Esophagus (tissue), 2 donors: Measurements from ENCODE around the gene MFNG. TPM values are rescaled to one million over a fixed set of nuclear protein-coding genes. Genes with fewer than 3 reads are reported as not detected.
A peak's percentile ranks its signal among the peaks of the same experiment; 100 is the strongest.

ENCODE experiments used
- H3K27ac ChIP-seq, 2 donors: one replicate each; pipeline ENCODE4 v1.5.1; 2013; ENCODE audit warnings: low read depth in 2 of 2, mild to moderate bottlenecking in 2 of 2, inconsistent platforms in 1 of 2, low read length in 1 of 2, moderate library complexity in 1 of 2
- H3K27me3 ChIP-seq, 2 donors: one replicate each; pipeline ENCODE4 v1.6.1; 2013; ENCODE audit warnings: low read length in 2 of 2, control low read depth in 1 of 2, mild to moderate bottlenecking in 1 of 2; ENCODE audit not compliant: insufficient read depth in 2 of 2, control insufficient read depth in 1 of 2
- H3K36me3 ChIP-seq, 2 donors: one replicate each; pipeline ENCODE4 v1.6.1; 2013; ENCODE audit warnings: low read length in 1 of 2; ENCODE audit not compliant: control insufficient read depth in 2 of 2, insufficient read depth in 2 of 2
- H3K4me1 ChIP-seq, 2 donors: one replicate each; pipeline ENCODE4 v1.6.1; 2013; ENCODE audit warnings: low read length in 1 of 2; ENCODE audit not compliant: control insufficient read depth in 2 of 2, insufficient read depth in 2 of 2
- H3K4me3 ChIP-seq, 2 donors: one replicate each; pipeline ENCODE4 v1.5.1; 2013; ENCODE audit warnings: low read length in 2 of 2, mild to moderate bottlenecking in 2 of 2, low read depth in 1 of 2, moderate library complexity in 1 of 2
- H3K9me3 ChIP-seq, 2 donors: one replicate each; pipeline ENCODE4 v1.6.1; 2013; ENCODE audit warnings: mild to moderate bottlenecking in 2 of 2, low read depth in 1 of 2, low read length in 1 of 2, moderate library complexity in 1 of 2; ENCODE audit not compliant: control insufficient read depth in 2 of 2, insufficient read depth in 1 of 2
- WGBS, 2 donors: extraction: QIAGEN DNeasy Blood & Tissue Kit; methylation state at CpG; one replicate each; pipeline ENCODE4 v1.1.7; 2013; 5-methylcytosine and 5-hydroxymethylcytosine counted together
- polyA plus RNA-seq, 2 donors: library from polyadenylated mRNA; stranded (reverse); fragments of 200-250 nt; gene quantifications; one replicate each; pipeline ENCODE4 v1.2.3, GENCODE V29; 2013
- donor health status: healthy with polysubstance abuse.
- donor health status: Bipolar disorder and iron deficiency.

MFNG gene
- polyA plus RNA-seq, 2 donors = 2.6 to 3.1 TPM

DNA sequence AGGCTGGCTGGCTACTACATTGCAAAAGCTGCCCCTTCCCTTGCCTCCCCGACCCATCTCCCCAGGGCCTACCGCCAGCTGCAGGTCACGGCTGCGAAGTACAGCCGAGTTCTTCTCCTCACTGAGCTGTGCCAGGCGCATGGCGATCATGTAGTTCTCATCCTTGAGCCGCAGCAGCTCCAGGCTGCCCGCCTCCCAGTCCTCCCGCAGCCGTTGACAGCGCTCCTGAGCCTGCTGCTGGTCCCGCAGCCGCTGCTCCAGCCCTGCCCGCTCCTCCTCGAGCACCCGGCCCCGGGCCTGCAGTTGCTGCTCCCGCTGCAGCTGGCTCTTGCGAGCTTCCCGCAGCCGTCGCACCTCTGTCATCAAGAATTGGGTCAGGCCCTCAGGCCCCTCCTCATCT lies 29.7 kb upstream of the MFNG start:
- Histone ChIP-seq H3K36me3 (peaks cover 0 to 18% of the 10 kb centered on the region in 2 donors), H3K27me3 (no peaks in the 10 kb centered on the region), H3K9me3 (no peaks in the 10 kb centered on the region), H3K4me3 (no peak overlapping the region), H3K27ac (no peak overlapping the region), H3K4me1 (peaks cover 2 to 24% of the 10 kb centered on the region in 2 donors)
- WGBS, 2 donors = 88 to 91% methylated on average over 23 of the region's 23 CpGs

- 59 to 69% methylated on average over 15 of the region's 15 CpGs for WGBS, 2 donors
- Histone ChIP-seq H3K4me3 (no peak overlapping the region), H3K27me3 (no peaks in the 10 kb centered on the region), H3K27ac (no peak overlapping the region), H3K4me1 (peaks cover 2 to 21% of the 10 kb centered on the region in 2 donors), H3K9me3 (no peaks in the 10 kb centered on the region), H3K36me3 (peaks cover 0 to 18% of the 10 kb centered on the region in 2 donors)
Measured at GRCh38 chr22:37514526-37515051, 28.4 kb upstream of the MFNG start.

GRCh38 chr22:37511395-37512104 lies 25.4 kb upstream of the MFNG start:
- H3K4me1 ChIP-seq = peaks cover 6 to 30% of the 10 kb centered on the region in 2 donors
- no peaks in the 10 kb centered on the region for H3K9me3 ChIP-seq
- peak overlapping the region in 1 of 2 donors; percentile 23 for H3K27ac ChIP-seq
- no peak overlapping the region for H3K4me3 ChIP-seq
- H3K36me3 ChIP-seq = peaks cover 0 to 22% of the 10 kb centered on the region in 2 donors
- 88 to 90% methylated on average over 6 of the region's 6 CpGs for WGBS, 2 donors
- H3K27me3 ChIP-seq = no peaks in the 10 kb centered on the region

GRCh38 chr22:37510091-37510490 lies 23.9 kb upstream of the MFNG start:
- H3K4me1 ChIP-seq = peaks cover 6 to 30% of the 10 kb centered on the region in 2 donors
- H3K36me3 ChIP-seq = peaks cover 0 to 21% of the 10 kb centered on the region in 2 donors
- peak overlapping the region in 1 of 2 donors; percentile 61 for H3K27ac ChIP-seq
- no peaks in the 10 kb centered on the region for H3K27me3 ChIP-seq
- 54 to 62% methylated on average over 10 of the region's 10 CpGs for WGBS, 2 donors
- no peak overlapping the region for H3K4me3 ChIP-seq
- H3K9me3 ChIP-seq = no peaks in the 10 kb centered on the region

DNA sequence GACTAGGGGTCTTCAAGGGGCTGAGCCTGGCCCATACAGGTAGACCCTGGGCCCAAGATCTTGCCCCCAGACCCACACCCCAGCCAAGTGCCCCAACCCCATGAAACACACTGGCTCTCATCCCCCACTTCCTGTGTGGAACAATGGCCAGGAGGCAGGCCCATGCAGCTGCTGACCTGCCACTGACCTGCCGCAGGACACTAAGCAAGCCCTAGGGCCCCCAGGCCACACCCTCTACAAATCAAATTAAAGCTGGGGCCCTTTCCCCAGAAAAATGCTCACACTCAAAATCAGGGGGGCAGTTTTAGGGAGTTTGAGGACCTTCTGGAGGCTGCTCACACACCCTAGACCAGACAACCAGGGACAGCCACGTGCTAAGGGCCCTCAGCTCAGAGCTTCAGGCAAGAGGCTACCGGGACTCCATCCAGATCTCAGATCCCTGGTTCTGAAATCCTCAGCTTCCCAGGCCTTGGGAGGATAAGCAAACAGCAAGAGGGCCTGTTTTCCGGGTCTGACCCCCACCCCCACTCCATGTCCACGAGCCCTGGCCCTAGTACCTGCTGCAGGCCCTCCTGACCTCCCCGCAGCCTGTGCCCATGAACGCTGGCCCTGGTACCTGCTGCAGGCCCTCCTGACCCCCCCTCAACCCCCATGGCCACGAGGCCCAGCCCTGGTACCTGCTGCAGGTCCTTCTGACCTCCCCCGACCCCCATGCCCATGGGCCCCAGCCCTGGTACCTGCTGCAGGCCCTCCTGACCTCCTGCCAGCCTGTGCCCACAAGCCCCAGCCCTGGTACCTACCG lies 23.1 kb upstream of the MFNG start:
- Histone ChIP-seq H3K4me3 (no peak overlapping the region), H3K27ac (peak overlapping the region; percentile 61 to 82), H3K36me3 (peaks cover 0 to 21% of the 10 kb centered on the region in 2 donors), H3K27me3 (no peaks in the 10 kb centered on the region), H3K9me3 (no peaks in the 10 kb centered on the region), H3K4me1 (peaks cover 6 to 28% of the 10 kb centered on the region in 2 donors)
- WGBS, 2 donors = 41 to 57% methylated on average over 7 to 9 of the region's 10 CpGs

DNA sequence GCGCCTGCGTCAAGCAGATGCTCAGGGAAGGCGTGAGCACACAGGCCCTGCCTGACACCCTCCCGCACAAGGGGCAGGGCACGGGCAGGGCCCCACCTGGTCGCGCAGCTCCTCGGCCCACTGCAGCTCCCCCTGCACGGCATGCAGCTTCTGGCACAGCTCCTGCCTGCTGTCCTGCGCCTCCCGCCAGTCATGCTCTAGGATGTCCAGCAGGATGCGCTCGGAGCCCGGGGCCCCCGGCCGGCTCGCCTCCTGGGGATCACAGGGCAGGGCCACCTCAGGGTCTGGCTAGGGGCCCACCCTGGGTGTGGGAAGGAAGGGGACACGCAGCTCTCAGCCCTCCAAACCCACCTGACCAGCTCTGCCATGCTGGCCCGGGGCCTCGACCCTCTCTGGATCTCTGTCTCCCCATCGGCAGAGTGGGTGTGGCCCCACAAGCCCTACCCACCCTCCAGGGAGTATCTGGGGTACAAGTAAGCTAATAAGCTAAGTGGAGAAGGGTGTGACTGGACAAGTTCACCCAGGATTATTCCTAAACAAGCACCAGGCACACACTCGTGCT lies 22.3 kb upstream of the MFNG start:
- Histone ChIP-seq H3K36me3 (peaks cover 0 to 19% of the 10 kb centered on the region in 2 donors), H3K4me1 (peaks cover 6 to 28% of the 10 kb centered on the region in 2 donors), H3K27ac (peak overlapping the region; percentile 61 to 82), H3K9me3 (no peaks in the 10 kb centered on the region), H3K27me3 (no peaks in the 10 kb centered on the region), H3K4me3 (no peak overlapping the region)
- 30 to 57% methylated on average over 22 of the region's 22 CpGs for WGBS, 2 donors

GRCh38 chr22:37507731-37508130 lies 21.5 kb upstream of the MFNG start:
- H3K36me3 ChIP-seq = peaks cover 0 to 22% of the 10 kb centered on the region in 2 donors

GRCh38 chr22:37505989-37506388 lies 19.8 kb upstream of the MFNG start:
- no peaks in the 10 kb centered on the region for H3K9me3 ChIP-seq
- peaks cover 4 to 31% of the 10 kb centered on the region in 2 donors for H3K4me1 ChIP-seq
- 89 to 91% methylated on average over 12 to 14 of the region's 14 CpGs for WGBS, 2 donors
- no peaks in the 10 kb centered on the region for H3K27me3 ChIP-seq
- peaks cover 0 to 18% of the 10 kb centered on the region in 2 donors for H3K36me3 ChIP-seq
- no peak overlapping the region for H3K27ac ChIP-seq
- no peak overlapping the region for H3K4me3 ChIP-seq

More at GRCh38 chr22:37507731-37508130, 21.5 kb upstream of the MFNG start:
- Histone ChIP-seq H3K4me1 (peaks cover 6 to 34% of the 10 kb centered on the region in 2 donors), H3K9me3 (no peaks in the 10 kb centered on the region), H3K4me3 (no peak overlapping the region), H3K27me3 (no peaks in the 10 kb centered on the region), H3K27ac (no peak overlapping the region)
- WGBS, 2 donors = 92 to 93% methylated on average over 10 of the region's 10 CpGs

GRCh38 chr22:37505565-37505964 lies 19.4 kb upstream of the MFNG start:
- 94% methylated on average over 4 of the region's 4 CpGs for WGBS, 2 donors
- Histone ChIP-seq H3K4me1 (peaks cover 4 to 31% of the 10 kb centered on the region in 2 donors), H3K27me3 (no peaks in the 10 kb centered on the region), H3K4me3 (no peak overlapping the region), H3K27ac (no peak overlapping the region), H3K36me3 (peaks cover 0 to 19% of the 10 kb centered on the region in 2 donors), H3K9me3 (no peaks in the 10 kb centered on the region)
